Activated naive CD8-positive, alpha-beta T cell treated with anti-CD3 and anti-CD28 coated beads for 36 hours (primary cell): ENCODE measurements around the gene CCDC13. TPM values are rescaled to one million over a fixed set of nuclear protein-coding genes. Genes with fewer than 3 reads are reported as not detected.

Experiments
- total RNA-seq, 2 experiments: library from RNA; stranded (reverse); gene quantifications; one replicate each; pipeline ENCODE4 v1.2.3, GENCODE V29; 2021

CCDC13 gene
- total RNA-seq, 2 experiments from 2014 or later, result 0.49 TPM; not detected in 1

Other genes with a start within 250 kb of the CCDC13 start
- 10 to 100 TPM; 40.0 to 42.3 TPM for gene SEC22C, start 191.3 kb downstream of the CCDC13 start, total RNA-seq
- gene SS18L2, start 182.4 kb downstream of the CCDC13 start, total RNA-seq, result 10 to 100 TPM; 77.2 to 78.7 TPM
- 10 to 100 TPM; 43.9 to 52.9 TPM for gene NKTR, start 172.6 kb downstream of the CCDC13 start, total RNA-seq
- under 1 TPM; 0.68 to 0.87 TPM for gene ZBTB47, start 119.6 kb downstream of the CCDC13 start, total RNA-seq
- not detected for gene KLHL40, start 87.7 kb downstream of the CCDC13 start, total RNA-seq
- not detected for gene HHATL, start 70.5 kb downstream of the CCDC13 start, total RNA-seq
- 10 to 100 TPM; 83.1 to 85.3 TPM for gene HIGD1A, start 31.2 kb upstream of the CCDC13 start, total RNA-seq
- 1 to 10 TPM; 2.8 to 2.9 TPM for gene ACKR2, start 36.2 kb upstream of the CCDC13 start, total RNA-seq
- gene CYP8B1, start 102.6 kb upstream of the CCDC13 start, total RNA-seq, result not detected
- 1 to 10 TPM; 4.9 to 5.3 TPM for gene ZNF662, start 132.9 kb upstream of the CCDC13 start, total RNA-seq
- gene GASK1A, start 206.1 kb upstream of the CCDC13 start, total RNA-seq, result under 1 TPM in 1 of 2 experiments, not detected in 1; 0.08 TPM